HUES64 (cell line): Measurements from ENCODE around the gene BARHL1.

Experiments
- H3K27ac ChIP-seq: 2 replicates; pipeline ENCODE4 v1.7.0; 2013; ENCODE audit warnings: low read depth, low read length, inconsistent platforms
- H3K27me3 ChIP-seq: 2 replicates; pipeline ENCODE4 v1.6.1; 2013; ENCODE audit warnings: mild to moderate bottlenecking, low read length; ENCODE audit not compliant: insufficient read depth
- H3K36me3 ChIP-seq: 2 replicates; pipeline ENCODE4 v1.6.1; 2013; ENCODE audit warnings: mild to moderate bottlenecking, low read length; ENCODE audit not compliant: insufficient read depth
- H3K4me1 ChIP-seq: 2 replicates; pipeline ENCODE4 v1.6.1; 2013; ENCODE audit warnings: mild to moderate bottlenecking, low read length, moderate library complexity; ENCODE audit not compliant: insufficient read depth
- H3K4me3 ChIP-seq: 2 replicates; pipeline ENCODE4 v1.5.1; 2013; ENCODE audit warnings: mild to moderate bottlenecking, low read length, moderate library complexity
- H3K9ac ChIP-seq: 2 replicates; pipeline ENCODE4 v1.6.1; 2013; ENCODE audit warnings: mild to moderate bottlenecking, low read depth, low read length
- H3K9me3 ChIP-seq: 2 replicates; pipeline ENCODE4 v1.6.1; 2013; ENCODE audit warnings: low read depth, low read length; ENCODE audit not compliant: insufficient read depth
- WGBS: fragments of 150-250, 120-280 bp; methylation state at CpG from one replicate; pipeline ENCODE4 v1.1.7; 2013; ENCODE audit warnings: missing lambda C conversion rate; 5-methylcytosine and 5-hydroxymethylcytosine counted together

The BARHL1 gene

DNA sequence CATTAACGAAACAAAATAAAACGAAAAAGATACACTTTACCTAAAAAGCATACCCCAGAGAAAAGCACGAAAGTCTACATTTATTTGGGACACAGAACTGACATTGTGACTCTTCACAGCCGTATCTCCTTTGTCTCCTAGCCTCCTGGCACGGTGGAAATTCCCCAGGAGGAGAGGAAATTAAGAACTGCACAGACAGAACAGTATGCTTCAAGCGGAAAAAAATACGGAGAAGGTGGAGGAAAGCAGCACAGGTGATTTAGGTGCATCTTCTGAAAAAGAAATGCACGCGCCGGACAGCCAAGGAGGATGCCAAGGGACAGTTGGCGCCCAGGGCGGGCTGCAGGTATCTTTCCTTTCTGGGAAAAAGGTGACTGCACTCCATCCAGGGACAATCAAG is 55.4 kb downstream of the BARHL1 start:
- H3K9me3 ChIP-seq, result no peaks in the 10 kb centered on the region
- H3K4me3 ChIP-seq, result no peak overlapping the region
- H3K27ac ChIP-seq, result no peak overlapping the region
- no peaks in the 10 kb centered on the region for H3K27me3 ChIP-seq
- no peaks in the 10 kb centered on the region for H3K4me1 ChIP-seq
- WGBS, result 95% methylated on average over 12 of the region's 12 CpGs
- no peak overlapping the region for H3K9ac ChIP-seq
- H3K36me3 ChIP-seq, result peaks cover 64% of the 10 kb centered on the region

- 98% methylated on average over 5 of the region's 5 CpGs for WGBS
- H3K27me3 ChIP-seq, result no peaks in the 10 kb centered on the region
- H3K27ac ChIP-seq, result no peak overlapping the region
- no peak overlapping the region for H3K4me3 ChIP-seq
- H3K9me3 ChIP-seq, result no peaks in the 10 kb centered on the region
- H3K9ac ChIP-seq, result no peak overlapping the region
- no peaks in the 10 kb centered on the region for H3K4me1 ChIP-seq
- peaks cover 69% of the 10 kb centered on the region for H3K36me3 ChIP-seq
These were observed 55.8 kb downstream of the BARHL1 start for GRCh38 chr9:132638240-132638639.

DNA sequence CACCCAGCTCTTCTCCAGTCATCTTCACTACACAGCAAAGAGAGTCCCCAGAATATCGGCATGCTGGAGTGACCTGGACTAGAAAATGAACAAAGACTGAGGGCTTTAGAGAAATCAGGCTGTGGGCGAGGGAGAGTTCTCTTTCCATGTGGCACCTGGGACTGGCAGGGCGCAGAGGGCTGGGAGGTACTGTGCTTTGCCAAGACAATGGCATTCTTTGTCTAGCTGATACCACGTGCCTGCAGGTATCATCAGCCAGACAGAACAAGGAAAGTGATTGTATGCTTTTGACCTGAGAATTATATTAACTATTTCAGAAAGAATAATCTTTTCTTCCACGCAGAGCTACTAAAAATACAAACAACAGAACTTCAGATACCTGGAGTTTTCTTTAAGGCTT is 56.9 kb downstream of the BARHL1 start:
- H3K36me3 ChIP-seq, result peaks cover 80% of the 10 kb centered on the region
- no peaks in the 10 kb centered on the region for H3K9me3 ChIP-seq
- H3K27ac ChIP-seq, result no peak overlapping the region
- no peaks in the 10 kb centered on the region for H3K27me3 ChIP-seq
- no peak overlapping the region for H3K4me3 ChIP-seq
- no peak overlapping the region for H3K9ac ChIP-seq
- WGBS, result 94% methylated on average over 5 of the region's 5 CpGs
- no peaks in the 10 kb centered on the region for H3K4me1 ChIP-seq
